ENCODE data around the gene TRPM4.

TRPM4 gene

GRCh38 chr19:49210108-49210900 is 52.7 kb downstream of the TRPM4 start:
- H3K4me2 ChIP-seq (ENCODE audit: low read length): no peak overlapping the region
- H3K4me1 ChIP-seq (ENCODE audit: low read length): peaks cover 13% of the 10 kb centered on the region
- TF ChIP-seq EZH2phosphoT487 (IDR thresholded peaks at IDR 0.05; ENCODE audit: low read depth): no peak
- TF ChIP-seq, protein P1, sequence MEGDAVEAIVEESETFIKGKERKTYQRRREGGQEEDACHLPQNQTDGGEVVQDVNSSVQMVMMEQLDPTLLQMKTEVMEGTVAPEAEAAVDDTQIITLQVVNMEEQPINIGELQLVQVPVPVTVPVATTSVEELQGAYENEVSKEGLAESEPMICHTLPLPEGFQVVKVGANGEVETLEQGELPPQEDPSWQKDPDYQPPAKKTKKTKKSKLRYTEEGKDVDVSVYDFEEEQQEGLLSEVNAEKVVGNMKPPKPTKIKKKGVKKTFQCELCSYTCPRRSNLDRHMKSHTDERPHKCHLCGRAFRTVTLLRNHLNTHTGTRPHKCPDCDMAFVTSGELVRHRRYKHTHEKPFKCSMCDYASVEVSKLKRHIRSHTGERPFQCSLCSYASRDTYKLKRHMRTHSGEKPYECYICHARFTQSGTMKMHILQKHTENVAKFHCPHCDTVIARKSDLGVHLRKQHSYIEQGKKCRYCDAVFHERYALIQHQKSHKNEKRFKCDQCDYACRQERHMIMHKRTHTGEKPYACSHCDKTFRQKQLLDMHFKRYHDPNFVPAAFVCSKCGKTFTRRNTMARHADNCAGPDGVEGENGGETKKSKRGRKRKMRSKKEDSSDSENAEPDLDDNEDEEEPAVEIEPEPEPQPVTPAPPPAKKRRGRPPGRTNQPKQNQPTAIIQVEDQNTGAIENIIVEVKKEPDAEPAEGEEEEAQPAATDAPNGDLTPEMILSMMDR (IDR thresholded peaks at IDR 0.05; ENCODE audit: low read depth, low read length): no peak
- H3K4me3 ChIP-seq (ENCODE audit: low read length): no peak overlapping the region
- no peak overlapping the region for H3K9ac ChIP-seq (ENCODE audit: low read length)
- H3K9me3 ChIP-seq (ENCODE audit: insufficient read depth, low read length): no peaks in the 10 kb centered on the region
- no peak overlapping the region for H2AFZ ChIP-seq (ENCODE audit: low read depth, low read length)
- no peaks in the 10 kb centered on the region for H3K79me2 ChIP-seq (ENCODE audit: low read length)
- no peaks in the 10 kb centered on the region for H3K27me3 ChIP-seq (ENCODE audit: low read depth, low read length)
- peaks cover 16% of the 10 kb centered on the region for H3K36me3 ChIP-seq (replicated peaks; ENCODE audit: low read depth, low read length)
- no peaks in the 10 kb centered on the region for H4K20me1 ChIP-seq (ENCODE audit: insufficient read depth, low read length)
- no peak overlapping the region for H3K27ac ChIP-seq (ENCODE audit: low read length)

DNA sequence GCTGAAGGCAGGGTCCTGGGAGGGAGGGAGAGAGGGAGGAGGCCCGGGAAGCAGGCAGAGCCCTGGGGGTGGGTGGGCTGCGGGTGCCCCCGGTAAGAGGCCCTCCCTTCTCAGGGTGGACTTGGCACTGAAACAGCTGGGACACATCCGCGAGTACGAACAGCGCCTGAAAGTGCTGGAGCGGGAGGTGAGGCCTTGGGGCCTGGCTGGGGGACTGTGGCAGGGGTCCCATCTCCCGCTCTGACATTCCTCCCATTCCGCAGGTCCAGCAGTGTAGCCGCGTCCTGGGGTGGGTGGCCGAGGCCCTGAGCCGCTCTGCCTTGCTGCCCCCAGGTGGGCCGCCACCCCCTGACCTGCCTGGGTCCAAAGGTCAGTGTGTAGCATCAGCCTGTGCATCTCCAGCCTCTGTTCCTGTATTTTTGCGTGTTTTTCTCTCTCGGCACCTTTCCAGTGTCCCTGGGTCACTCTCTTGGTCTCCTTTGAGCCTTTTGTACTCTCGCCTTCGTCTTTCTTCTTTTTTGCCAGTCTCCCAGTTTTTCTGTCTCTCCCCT is 53.4 kb downstream of the TRPM4 start:
- Histone ChIP-seq H3K27me3 (ENCODE audit: low read depth, low read length) (no peaks in the 10 kb centered on the region), H3K4me3 (ENCODE audit: low read length) (no peak overlapping the region), H3K4me2 (ENCODE audit: low read length) (no peak overlapping the region), H4K20me1 (ENCODE audit: insufficient read depth, low read length) (no peaks in the 10 kb centered on the region), H3K9ac (ENCODE audit: low read length) (no peak overlapping the region), H3K4me1 (ENCODE audit: low read length) (peaks cover 12% of the 10 kb centered on the region), H3K79me2 (ENCODE audit: low read length) (no peaks in the 10 kb centered on the region), H3K36me3 (replicated peaks; ENCODE audit: low read depth, low read length) (peaks cover 16% of the 10 kb centered on the region), H2AFZ (ENCODE audit: low read depth, low read length) (no peak overlapping the region), H3K9me3 (ENCODE audit: insufficient read depth, low read length) (no peaks in the 10 kb centered on the region), H3K27ac (ENCODE audit: low read length) (no peak overlapping the region)
- TF ChIP-seq, protein P1 (IDR thresholded peaks at IDR 0.05; ENCODE audit: low read depth, low read length): no peak
- TF ChIP-seq EZH2phosphoT487 (IDR thresholded peaks at IDR 0.05; ENCODE audit: low read depth): no peak

DNA sequence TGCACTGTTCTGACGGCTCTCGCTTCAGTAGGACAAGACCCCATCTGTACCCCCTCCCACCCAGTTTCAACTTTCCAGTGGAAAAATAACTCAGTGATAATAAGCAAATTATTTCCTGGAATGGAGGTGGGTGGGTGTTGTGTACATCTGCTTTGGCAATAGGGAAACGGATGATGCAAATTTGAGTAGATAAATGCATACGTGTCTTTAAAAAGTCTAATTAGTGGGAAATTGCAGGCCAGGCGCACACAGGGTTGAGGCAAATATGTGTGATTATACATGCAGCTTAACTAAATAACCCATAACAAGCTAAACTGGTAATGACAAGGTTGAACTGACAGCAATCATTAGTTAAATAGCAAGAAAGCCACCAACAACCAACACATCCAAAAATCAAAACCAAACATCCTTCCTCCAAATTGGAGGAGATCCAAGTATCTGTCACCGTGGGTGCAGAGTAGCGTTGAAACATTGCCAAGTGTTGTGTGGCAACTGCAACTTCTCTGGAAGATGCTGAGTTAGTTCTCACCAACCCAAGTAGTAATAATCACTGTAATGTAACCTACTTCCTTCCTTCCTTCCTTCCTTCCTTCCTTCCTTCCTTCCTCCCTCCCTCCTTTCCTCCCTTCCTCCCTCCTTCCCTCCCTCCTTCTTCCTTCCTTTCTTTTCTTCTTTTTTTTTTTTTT is 54.6 kb downstream of the TRPM4 start:
- H3K9ac ChIP-seq (ENCODE audit: low read length): no peak overlapping the region
- peaks cover 12% of the 10 kb centered on the region for H3K4me1 ChIP-seq (ENCODE audit: low read length)
- H3K4me3 ChIP-seq (ENCODE audit: low read length): no peak overlapping the region
- H4K20me1 ChIP-seq (ENCODE audit: insufficient read depth, low read length): no peaks in the 10 kb centered on the region
- H3K79me2 ChIP-seq (ENCODE audit: low read length): no peaks in the 10 kb centered on the region
- no peaks in the 10 kb centered on the region for H3K27me3 ChIP-seq (ENCODE audit: low read depth, low read length)
- TF ChIP-seq, protein P1 (IDR thresholded peaks at IDR 0.05; ENCODE audit: low read depth, low read length): no peak
- TF ChIP-seq EZH2phosphoT487 (IDR thresholded peaks at IDR 0.05; ENCODE audit: low read depth): no peak
- peaks cover 16% of the 10 kb centered on the region for H3K36me3 ChIP-seq (replicated peaks; ENCODE audit: low read depth, low read length)
- no peak overlapping the region for H3K27ac ChIP-seq (ENCODE audit: low read length)
- no peak overlapping the region for H2AFZ ChIP-seq (ENCODE audit: low read depth, low read length)
- no peaks in the 10 kb centered on the region for H3K9me3 ChIP-seq (ENCODE audit: insufficient read depth, low read length)
- H3K4me2 ChIP-seq (ENCODE audit: low read length): no peak overlapping the region

GRCh38 chr19:49213791-49214190 is 56.2 kb downstream of the TRPM4 start:
- H3K36me3 ChIP-seq (replicated peaks; ENCODE audit: low read depth, low read length): peaks cover 16% of the 10 kb centered on the region
- no peaks in the 10 kb centered on the region for H3K9me3 ChIP-seq (ENCODE audit: insufficient read depth, low read length)
- H3K79me2 ChIP-seq (ENCODE audit: low read length): no peaks in the 10 kb centered on the region
- no peak overlapping the region for H3K4me3 ChIP-seq (ENCODE audit: low read length)
- no peak overlapping the region for H2AFZ ChIP-seq (ENCODE audit: low read depth, low read length)
- no peak overlapping the region for H3K4me2 ChIP-seq (ENCODE audit: low read length)
- H3K27me3 ChIP-seq (ENCODE audit: low read depth, low read length): no peaks in the 10 kb centered on the region
- no peak for TF ChIP-seq EZH2phosphoT487 (IDR thresholded peaks at IDR 0.05; ENCODE audit: low read depth)
- TF ChIP-seq, protein P1 (IDR thresholded peaks at IDR 0.05; ENCODE audit: low read depth, low read length): peak; percentile 38
- H3K9ac ChIP-seq (ENCODE audit: low read length): no peak overlapping the region
- H4K20me1 ChIP-seq (ENCODE audit: insufficient read depth, low read length): no peaks in the 10 kb centered on the region
- H3K27ac ChIP-seq (ENCODE audit: low read length): no peak overlapping the region
- peaks cover 8% of the 10 kb centered on the region for H3K4me1 ChIP-seq (ENCODE audit: low read length)

All from OCI-LY3 (cell line).